Measurements from ENCODE around the gene TMEM259. TPM values are rescaled to one million over a fixed set of nuclear protein-coding genes. Genes with fewer than 3 reads are reported as not detected.

The TMEM259 gene
- total RNA-seq, 1 experiment from 2014 or later: 155 TPM

DNA sequence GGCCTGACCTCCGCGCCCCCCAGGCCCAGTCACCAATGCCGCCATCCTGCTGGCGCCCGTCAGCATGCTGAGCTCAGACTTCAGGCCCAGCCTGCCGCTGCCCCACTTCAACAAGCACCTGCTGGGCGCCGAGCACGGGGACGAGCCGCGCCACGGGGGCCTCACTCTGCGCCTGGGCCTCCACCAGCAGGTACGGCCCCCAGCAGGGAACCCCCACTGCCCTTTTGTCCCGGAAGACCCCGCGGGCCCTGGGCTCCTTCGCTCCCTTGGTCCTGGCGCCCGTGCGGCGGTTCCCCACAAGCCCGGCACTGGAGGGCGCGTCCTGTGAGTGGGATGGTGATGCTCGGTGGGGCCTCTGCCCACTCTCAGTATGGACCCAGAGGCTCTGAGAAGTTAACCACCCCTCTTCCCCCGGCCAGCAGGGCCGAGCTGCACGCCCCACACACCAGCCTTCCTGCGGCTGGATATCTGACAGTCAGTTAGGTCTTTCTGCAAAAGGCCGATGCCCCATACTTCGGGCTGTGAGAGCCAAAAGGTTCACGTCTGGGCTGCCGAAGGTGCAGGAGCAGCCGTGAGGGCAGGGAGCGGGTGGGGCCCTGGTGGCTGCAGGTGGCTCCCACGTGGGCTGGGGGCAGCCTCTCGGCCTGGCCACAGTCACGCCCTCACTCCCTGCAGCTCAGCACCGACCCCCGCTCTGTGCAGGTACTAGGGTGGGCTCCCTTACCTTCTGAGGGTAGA, 28.8 kb downstream of the TMEM259 start:
- Histone ChIP-seq H3K79me2 (ENCODE audit: low read depth) (no peaks in the 10 kb centered on the region), H3K4me1 (replicated peaks; ENCODE audit: insufficient read depth) (peaks cover 28% of the 10 kb centered on the region), H2AFZ (no peak overlapping the region), H3K27ac (no peak overlapping the region), H3K4me3 (no peak overlapping the region), H4K20me1 (ENCODE audit: insufficient read depth) (peaks cover 36% of the 10 kb centered on the region), H3K9me3 (ENCODE audit: insufficient read depth, low read depth) (no peaks in the 10 kb centered on the region), H3K36me3 (ENCODE audit: low read depth) (no peaks in the 10 kb centered on the region), H3K9me2 (ENCODE audit: insufficient read depth) (no peaks in the 10 kb centered on the region), H3F3A (ENCODE audit: insufficient read depth, low read depth) (peaks cover 50% of the 10 kb centered on the region; the same call in 1 of the 2 replicates), H3K27me3 (ENCODE audit: insufficient read depth, low read depth) (peaks cover 3% of the 10 kb centered on the region; the same call in 1 of the 2 replicates), H3K4me2 (no peak overlapping the region)
- intact Hi-C loops (cut with micrococcal nuclease; ENCODE audit: unreplicated experiment): no loop called here
- no TSS peak for BruUV-seq (replicated peaks)
- TF ChIP-seq EZH2 (IDR thresholded peaks at IDR 0.05; ENCODE audit: low read depth): no peak
- TF ChIP-seq, protein P1, sequence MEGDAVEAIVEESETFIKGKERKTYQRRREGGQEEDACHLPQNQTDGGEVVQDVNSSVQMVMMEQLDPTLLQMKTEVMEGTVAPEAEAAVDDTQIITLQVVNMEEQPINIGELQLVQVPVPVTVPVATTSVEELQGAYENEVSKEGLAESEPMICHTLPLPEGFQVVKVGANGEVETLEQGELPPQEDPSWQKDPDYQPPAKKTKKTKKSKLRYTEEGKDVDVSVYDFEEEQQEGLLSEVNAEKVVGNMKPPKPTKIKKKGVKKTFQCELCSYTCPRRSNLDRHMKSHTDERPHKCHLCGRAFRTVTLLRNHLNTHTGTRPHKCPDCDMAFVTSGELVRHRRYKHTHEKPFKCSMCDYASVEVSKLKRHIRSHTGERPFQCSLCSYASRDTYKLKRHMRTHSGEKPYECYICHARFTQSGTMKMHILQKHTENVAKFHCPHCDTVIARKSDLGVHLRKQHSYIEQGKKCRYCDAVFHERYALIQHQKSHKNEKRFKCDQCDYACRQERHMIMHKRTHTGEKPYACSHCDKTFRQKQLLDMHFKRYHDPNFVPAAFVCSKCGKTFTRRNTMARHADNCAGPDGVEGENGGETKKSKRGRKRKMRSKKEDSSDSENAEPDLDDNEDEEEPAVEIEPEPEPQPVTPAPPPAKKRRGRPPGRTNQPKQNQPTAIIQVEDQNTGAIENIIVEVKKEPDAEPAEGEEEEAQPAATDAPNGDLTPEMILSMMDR (conservative IDR thresholded peaks at IDR 0.05): no peak
- ChIA-PET POLR2A (ENCODE audit: unreplicated experiment) (no interaction called here), CTCF (no interaction called here)
- DNase-seq: no peak

DNA sequence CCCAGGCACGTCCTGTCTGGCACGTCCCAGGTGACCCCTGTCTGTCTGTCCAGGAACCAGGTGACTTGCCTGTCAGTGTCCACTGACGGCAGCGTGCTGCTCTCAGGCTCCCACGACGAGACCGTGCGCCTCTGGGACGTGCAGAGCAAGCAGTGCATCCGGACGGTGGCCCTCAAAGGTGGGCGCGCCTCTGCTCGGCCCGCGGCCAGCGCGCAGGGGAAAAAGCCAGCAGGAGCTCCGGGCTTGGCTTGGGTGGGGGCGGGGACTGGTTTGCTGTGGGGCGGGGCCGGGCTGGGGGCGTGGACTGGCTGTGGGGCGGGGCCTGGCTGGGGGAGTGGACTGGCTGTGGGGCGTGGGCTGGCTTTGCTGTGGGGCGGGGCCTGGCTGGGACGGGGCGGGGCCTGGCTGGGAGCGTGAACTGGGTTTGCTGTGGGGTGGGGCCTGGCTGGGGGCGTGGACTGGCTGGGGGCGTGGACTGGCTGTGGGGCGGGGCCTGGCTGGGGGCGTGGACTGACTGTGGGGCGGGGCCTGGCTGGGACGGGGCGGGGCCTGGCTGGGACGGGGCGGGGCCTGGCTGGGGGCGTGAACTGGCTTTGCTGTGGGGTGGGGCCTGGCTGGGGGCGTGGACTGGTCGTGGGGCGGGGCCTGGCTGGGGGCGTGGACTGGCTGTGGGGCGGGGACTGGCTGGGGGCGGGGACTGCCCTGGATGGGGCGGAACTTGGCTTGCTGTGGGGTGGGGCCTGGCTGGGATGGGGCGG, 29.6 kb downstream of the TMEM259 start:
- H4K20me1 ChIP-seq (ENCODE audit: insufficient read depth): peaks cover 36% of the 10 kb centered on the region
- no peaks in the 10 kb centered on the region for H3K36me3 ChIP-seq (ENCODE audit: low read depth)
- no peak overlapping the region for H2AFZ ChIP-seq
- H3K4me3 ChIP-seq: no peak overlapping the region
- no peaks in the 10 kb centered on the region for H3K9me3 ChIP-seq (ENCODE audit: insufficient read depth, low read depth)
- DNase-seq: peak in 1 of 2 experiments; percentile 24
- intact Hi-C loops (cut with micrococcal nuclease; ENCODE audit: unreplicated experiment): no loop called here
- ChIA-PET CTCF (no interaction called here), POLR2A (ENCODE audit: unreplicated experiment) (no interaction called here)
- no peaks in the 10 kb centered on the region for H3K9me2 ChIP-seq (ENCODE audit: insufficient read depth)
- no peaks in the 10 kb centered on the region for H3K79me2 ChIP-seq (ENCODE audit: low read depth)
- no peak overlapping the region for H3K4me2 ChIP-seq
- BruUV-seq (replicated peaks): no TSS peak
- peaks cover 24% of the 10 kb centered on the region for H3K4me1 ChIP-seq (replicated peaks; ENCODE audit: insufficient read depth)
- TF ChIP-seq, protein P1 (conservative IDR thresholded peaks at IDR 0.05): no peak
- TF ChIP-seq EZH2 (IDR thresholded peaks at IDR 0.05; ENCODE audit: low read depth): no peak
- H3F3A ChIP-seq (ENCODE audit: insufficient read depth, low read depth): peaks cover 46% of the 10 kb centered on the region; the same call in 1 of the 2 replicates
- no peak overlapping the region for H3K27ac ChIP-seq
- no peaks in the 10 kb centered on the region for H3K27me3 ChIP-seq (ENCODE audit: insufficient read depth, low read depth)

DNA sequence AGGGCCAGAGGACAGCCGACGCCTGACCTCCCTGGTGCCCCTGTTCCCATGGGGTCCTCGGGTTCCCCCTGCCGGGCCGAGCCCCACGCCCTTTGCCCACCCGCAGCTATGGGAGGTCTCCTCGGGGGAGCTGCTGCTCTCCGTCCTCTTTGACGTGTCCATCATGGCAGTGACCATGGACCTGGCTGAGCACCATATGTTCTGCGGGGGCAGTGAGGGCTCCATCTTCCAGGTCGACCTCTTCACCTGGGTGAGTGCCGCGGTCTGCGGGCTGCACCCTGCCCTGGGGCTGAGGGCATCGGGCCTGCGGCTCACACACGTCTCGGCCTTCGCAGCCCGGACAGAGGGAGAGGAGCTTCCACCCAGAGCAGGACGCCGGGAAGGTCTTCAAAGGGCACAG, 30.2 kb downstream of the TMEM259 start:
- CTCF ChIA-PET: no interaction called here
- no peak for TF ChIP-seq EZH2 (IDR thresholded peaks at IDR 0.05; ENCODE audit: low read depth)
- TF ChIP-seq, protein P1 (conservative IDR thresholded peaks at IDR 0.05): no peak
- no peak overlapping the region for H3K27ac ChIP-seq
- no peaks in the 10 kb centered on the region for H3K79me2 ChIP-seq (ENCODE audit: low read depth)
- no peak overlapping the region for H3K4me2 ChIP-seq
- no peaks in the 10 kb centered on the region for H3K9me3 ChIP-seq (ENCODE audit: insufficient read depth, low read depth)
- H3F3A ChIP-seq (ENCODE audit: insufficient read depth, low read depth): peaks cover 46% of the 10 kb centered on the region; the same call in 1 of the 2 replicates
- no TSS peak for BruUV-seq (replicated peaks)
- H3K9me2 ChIP-seq (ENCODE audit: insufficient read depth): no peaks in the 10 kb centered on the region
- H2AFZ ChIP-seq: no peak overlapping the region
- peaks cover 18% of the 10 kb centered on the region for H3K4me1 ChIP-seq (replicated peaks; ENCODE audit: insufficient read depth)
- intact Hi-C loops (cut with micrococcal nuclease; ENCODE audit: unreplicated experiment): no loop called here
- peaks cover 33% of the 10 kb centered on the region for H4K20me1 ChIP-seq (ENCODE audit: insufficient read depth)
- no peaks in the 10 kb centered on the region for H3K36me3 ChIP-seq (ENCODE audit: low read depth)
- POLR2A ChIA-PET (ENCODE audit: unreplicated experiment): no interaction called here
- no peaks in the 10 kb centered on the region for H3K27me3 ChIP-seq (ENCODE audit: insufficient read depth, low read depth)
- no peak for DNase-seq
- no peak overlapping the region for H3K4me3 ChIP-seq
